ENCODE measurements around the gene ZNRD2.

Gene ZNRD2

DNA sequence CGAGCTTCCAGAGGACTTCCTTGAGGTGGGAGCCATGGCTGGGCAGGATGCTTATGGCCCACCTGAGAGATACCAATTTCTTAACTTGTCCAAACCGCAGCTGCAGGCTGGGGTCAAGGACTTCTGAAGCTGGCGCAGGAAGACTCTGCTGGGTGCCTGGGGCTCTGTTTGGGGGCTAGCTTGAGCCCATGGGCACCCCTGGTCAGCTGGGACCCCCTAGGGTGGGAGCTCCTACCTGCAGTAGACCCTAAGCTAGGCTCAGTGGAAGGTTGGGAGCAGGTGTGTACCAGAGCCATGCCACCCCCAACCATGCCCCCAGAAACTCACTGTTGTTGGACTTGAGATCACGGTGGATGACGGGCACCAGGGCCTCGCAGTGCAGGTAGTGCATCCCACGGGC is 42.4 kb downstream of the ZNRD2 start:
- Histone ChIP-seq H3K9me3 (ENCODE audit: control insufficient read depth, low read depth, low read length) (no peaks in the 10 kb centered on the region), H3K36me3 (ENCODE audit: control insufficient read depth, low read depth, low read length) (peaks cover 3% of the 10 kb centered on the region), H3K9ac (ENCODE audit: low read length) (no peak overlapping the region), H3K27ac (ENCODE audit: low read length) (no peak overlapping the region), H3K4me1 (ENCODE audit: control insufficient read depth, low read depth, low read length) (peaks cover 4% of the 10 kb centered on the region), H3K27me3 (ENCODE audit: control insufficient read depth, insufficient read depth, low read length) (no peaks in the 10 kb centered on the region), H3K4me3 (ENCODE audit: low read length) (no peak overlapping the region)

- Histone ChIP-seq H3K4me3 (ENCODE audit: low read length) (peak overlapping the region; percentile 70), H3K9ac (ENCODE audit: low read length) (peak overlapping the region; percentile 57), H3K27ac (ENCODE audit: low read length) (peak overlapping the region; percentile 43), H3K36me3 (ENCODE audit: control insufficient read depth, low read depth, low read length) (peaks cover 7% of the 10 kb centered on the region), H3K27me3 (ENCODE audit: control insufficient read depth, insufficient read depth, low read length) (no peaks in the 10 kb centered on the region), H3K9me3 (ENCODE audit: control insufficient read depth, low read depth, low read length) (no peaks in the 10 kb centered on the region), H3K4me1 (ENCODE audit: control insufficient read depth, low read depth, low read length) (no peaks in the 10 kb centered on the region)
Observed at GRCh38 chr11:65613091-65613928, 43.0 kb downstream of the ZNRD2 start.

DNA sequence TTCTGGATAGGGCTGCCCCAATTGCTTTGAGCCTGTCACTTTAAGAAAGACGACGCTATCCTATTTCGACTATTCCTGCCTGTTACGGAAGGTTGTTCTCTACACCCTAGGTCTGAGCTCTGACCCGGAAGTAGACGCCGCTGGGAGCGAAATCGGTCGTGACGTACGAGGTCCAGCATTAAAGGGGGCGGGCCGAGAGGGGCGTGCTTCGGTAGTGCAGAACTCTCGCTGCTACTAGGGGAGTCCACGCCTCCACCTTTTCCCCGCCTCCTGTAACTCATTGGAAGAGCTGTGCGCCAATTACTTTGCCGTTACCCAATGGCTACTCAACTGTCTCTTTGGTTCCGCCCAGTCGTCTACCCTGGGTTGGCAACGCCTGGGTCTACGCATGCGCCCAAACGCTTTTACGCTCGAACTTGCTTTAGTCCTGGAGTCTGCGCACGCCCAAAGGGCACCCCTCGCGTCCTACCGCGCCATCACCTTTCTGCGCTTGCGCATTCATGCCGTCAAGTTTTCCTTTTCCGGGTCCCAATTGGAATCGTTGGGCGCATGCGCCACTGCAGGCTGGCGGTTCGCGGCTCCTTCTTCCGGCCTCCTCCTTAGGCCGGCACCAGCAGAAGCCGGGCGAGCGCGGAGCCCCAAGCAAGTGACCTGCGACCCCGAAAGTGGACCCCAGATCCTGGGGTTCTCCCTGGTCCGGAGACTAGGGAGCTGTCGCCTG is 45.1 kb downstream of the ZNRD2 start, which contains the start of gene PCNX3:
PCNX3 (plus strand) TSS at position 548 of the 721 bp plus-strand sequence. CDS start 536 bp downstream, outside the sequence.
- H3K27me3 ChIP-seq (ENCODE audit: control insufficient read depth, insufficient read depth, low read length) = no peaks in the 10 kb centered on the region
- H3K9me3 ChIP-seq (ENCODE audit: control insufficient read depth, low read depth, low read length) = no peaks in the 10 kb centered on the region
- peak within 1 kb of the TSS; percentile 57 for H3K9ac ChIP-seq (ENCODE audit: low read length)
- H3K4me1 ChIP-seq (ENCODE audit: control insufficient read depth, low read depth, low read length) = no peaks in the 10 kb centered on the region
- peaks cover 24% of the 10 kb centered on the region for H3K36me3 ChIP-seq (ENCODE audit: control insufficient read depth, low read depth, low read length)
- H3K4me3 ChIP-seq (ENCODE audit: low read length) = peak within 1 kb of the TSS; percentile 70
- peak within 1 kb of the TSS; percentile 28 for H3K27ac ChIP-seq (ENCODE audit: low read length)

GRCh38 chr11:65615950-65616574 is 45.8 kb downstream of the ZNRD2 start:
- peak overlapping the region; percentile 70 for H3K4me3 ChIP-seq (ENCODE audit: low read length)
- H3K9me3 ChIP-seq (ENCODE audit: control insufficient read depth, low read depth, low read length) = no peaks in the 10 kb centered on the region
- peaks cover 28% of the 10 kb centered on the region for H3K36me3 ChIP-seq (ENCODE audit: control insufficient read depth, low read depth, low read length)
- no peaks in the 10 kb centered on the region for H3K4me1 ChIP-seq (ENCODE audit: control insufficient read depth, low read depth, low read length)
- H3K9ac ChIP-seq (ENCODE audit: low read length) = peak overlapping the region; percentile 52
- H3K27me3 ChIP-seq (ENCODE audit: control insufficient read depth, insufficient read depth, low read length) = no peaks in the 10 kb centered on the region
- H3K27ac ChIP-seq (ENCODE audit: low read length) = no peak overlapping the region

GRCh38 chr11:65616575-65617001 is 46.3 kb downstream of the ZNRD2 start:
- no peaks in the 10 kb centered on the region for H3K4me1 ChIP-seq (ENCODE audit: control insufficient read depth, low read depth, low read length)
- H3K4me3 ChIP-seq (ENCODE audit: low read length) = peak overlapping the region; percentile 70
- H3K27ac ChIP-seq (ENCODE audit: low read length) = no peak overlapping the region
- peak overlapping the region; percentile 52 for H3K9ac ChIP-seq (ENCODE audit: low read length)
- no peaks in the 10 kb centered on the region for H3K9me3 ChIP-seq (ENCODE audit: control insufficient read depth, low read depth, low read length)
- H3K36me3 ChIP-seq (ENCODE audit: control insufficient read depth, low read depth, low read length) = peaks cover 28% of the 10 kb centered on the region
- no peaks in the 10 kb centered on the region for H3K27me3 ChIP-seq (ENCODE audit: control insufficient read depth, insufficient read depth, low read length)

GRCh38 chr11:65617136-65617850 is 47.0 kb downstream of the ZNRD2 start:
- Histone ChIP-seq H3K9me3 (ENCODE audit: control insufficient read depth, low read depth, low read length) (no peaks in the 10 kb centered on the region), H3K9ac (ENCODE audit: low read length) (no peak overlapping the region), H3K36me3 (ENCODE audit: control insufficient read depth, low read depth, low read length) (peaks cover 34% of the 10 kb centered on the region), H3K4me3 (ENCODE audit: low read length) (no peak overlapping the region), H3K27ac (ENCODE audit: low read length) (no peak overlapping the region), H3K27me3 (ENCODE audit: control insufficient read depth, insufficient read depth, low read length) (no peaks in the 10 kb centered on the region), H3K4me1 (ENCODE audit: control insufficient read depth, low read depth, low read length) (no peaks in the 10 kb centered on the region)

- Histone ChIP-seq H3K4me1 (ENCODE audit: control insufficient read depth, low read depth, low read length) (no peaks in the 10 kb centered on the region), H3K27me3 (ENCODE audit: control insufficient read depth, insufficient read depth, low read length) (no peaks in the 10 kb centered on the region), H3K36me3 (ENCODE audit: control insufficient read depth, low read depth, low read length) (peaks cover 35% of the 10 kb centered on the region), H3K9ac (ENCODE audit: low read length) (no peak overlapping the region), H3K27ac (ENCODE audit: low read length) (no peak overlapping the region), H3K4me3 (ENCODE audit: low read length) (no peak overlapping the region), H3K9me3 (ENCODE audit: control insufficient read depth, low read depth, low read length) (no peaks in the 10 kb centered on the region)
Observed at GRCh38 chr11:65617990-65618751, 47.9 kb downstream of the ZNRD2 start.

- Histone ChIP-seq H3K27me3 (ENCODE audit: control insufficient read depth, insufficient read depth, low read length) (no peaks in the 10 kb centered on the region), H3K4me1 (ENCODE audit: control insufficient read depth, low read depth, low read length) (no peaks in the 10 kb centered on the region), H3K9me3 (ENCODE audit: control insufficient read depth, low read depth, low read length) (no peaks in the 10 kb centered on the region), H3K4me3 (ENCODE audit: low read length) (no peak overlapping the region), H3K27ac (ENCODE audit: low read length) (no peak overlapping the region), H3K9ac (ENCODE audit: low read length) (no peak overlapping the region), H3K36me3 (ENCODE audit: control insufficient read depth, low read depth, low read length) (peaks cover 35% of the 10 kb centered on the region)
Observed at GRCh38 chr11:65618763-65619162, 48.5 kb downstream of the ZNRD2 start.

DNA sequence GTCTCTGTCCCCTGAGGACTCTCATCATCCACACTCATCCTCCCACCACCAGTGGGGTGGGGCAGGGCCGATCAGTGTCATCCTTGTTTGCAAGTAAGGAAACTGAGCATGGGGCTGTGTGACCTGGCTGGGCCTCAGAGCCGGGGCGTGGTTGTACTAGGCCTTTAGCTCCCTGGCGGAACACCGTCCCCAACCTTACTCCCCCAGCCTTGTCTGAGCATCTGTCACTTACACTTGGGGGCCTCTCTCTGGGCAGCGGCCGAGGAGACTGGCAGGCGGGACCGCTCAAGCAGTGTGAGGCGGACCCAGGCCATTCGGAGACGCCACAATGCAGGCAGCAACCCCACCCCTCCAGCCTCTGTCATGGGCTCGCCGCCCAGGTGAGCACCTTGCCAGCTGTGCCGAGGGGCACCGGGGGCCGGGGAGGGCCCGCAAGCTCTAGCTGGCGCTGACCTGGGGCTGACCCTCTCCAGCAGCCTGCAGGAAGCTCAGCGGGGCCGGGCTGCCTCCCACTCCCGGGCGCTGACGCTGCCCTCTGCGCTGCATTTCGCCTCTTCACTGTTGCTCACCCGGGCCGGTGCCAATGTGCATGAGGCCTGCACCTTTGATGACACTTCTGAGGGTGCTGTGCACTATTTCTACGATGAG is 49.1 kb downstream of the ZNRD2 start:
- no peaks in the 10 kb centered on the region for H3K27me3 ChIP-seq (ENCODE audit: control insufficient read depth, insufficient read depth, low read length)
- H3K4me3 ChIP-seq (ENCODE audit: low read length) = no peak overlapping the region
- H3K4me1 ChIP-seq (ENCODE audit: control insufficient read depth, low read depth, low read length) = no peaks in the 10 kb centered on the region
- H3K36me3 ChIP-seq (ENCODE audit: control insufficient read depth, low read depth, low read length) = peaks cover 35% of the 10 kb centered on the region
- H3K9ac ChIP-seq (ENCODE audit: low read length) = no peak overlapping the region
- H3K27ac ChIP-seq (ENCODE audit: low read length) = no peak overlapping the region
- H3K9me3 ChIP-seq (ENCODE audit: control insufficient read depth, low read depth, low read length) = no peaks in the 10 kb centered on the region

DNA sequence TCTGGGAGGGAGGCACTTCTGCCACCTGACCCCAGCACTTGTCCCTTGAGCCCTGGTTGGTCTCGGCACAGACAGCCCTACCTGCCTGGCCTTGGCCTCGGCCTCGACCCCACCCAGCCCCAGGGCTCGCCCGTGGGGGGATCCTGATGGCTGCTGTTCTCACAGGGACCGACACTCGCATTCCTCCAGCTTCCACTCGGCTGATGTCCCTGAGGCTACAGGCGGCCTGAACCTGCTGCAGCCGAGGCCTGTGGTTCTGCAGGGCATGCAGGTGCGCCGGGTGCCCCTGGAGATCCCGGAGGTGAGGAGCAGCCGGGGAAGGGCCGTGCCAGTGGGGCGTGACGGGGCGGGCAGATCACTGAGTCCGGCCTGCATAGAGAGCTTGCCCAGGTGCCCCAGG is 50.4 kb downstream of the ZNRD2 start:
- H3K27ac ChIP-seq (ENCODE audit: low read length) = no peak overlapping the region
- no peaks in the 10 kb centered on the region for H3K4me1 ChIP-seq (ENCODE audit: control insufficient read depth, low read depth, low read length)
- no peak overlapping the region for H3K9ac ChIP-seq (ENCODE audit: low read length)
- H3K27me3 ChIP-seq (ENCODE audit: control insufficient read depth, insufficient read depth, low read length) = no peaks in the 10 kb centered on the region
- no peaks in the 10 kb centered on the region for H3K9me3 ChIP-seq (ENCODE audit: control insufficient read depth, low read depth, low read length)
- H3K36me3 ChIP-seq (ENCODE audit: control insufficient read depth, low read depth, low read length) = peaks cover 41% of the 10 kb centered on the region
- no peak overlapping the region for H3K4me3 ChIP-seq (ENCODE audit: low read length)
